ENCODE results near the gene ST6GALNAC1. TPM values are rescaled to one million over a fixed set of nuclear protein-coding genes. Genes with fewer than 3 reads are reported as not detected.

The ST6GALNAC1 gene
- polyA plus RNA-seq (2013, experiment 1 of 2): not detected
- not detected for polyA plus RNA-seq (2013, experiment 2 of 2)

- Histone ChIP-seq H2BK120ac (ENCODE audit: low read depth, low read length) (no peak within 1 kb of the TSS), H4K8ac (ENCODE audit: low read depth, low read length) (no peak within 1 kb of the TSS), H2AK5ac (ENCODE audit: low read depth, low read length) (no peak within 1 kb of the TSS), H3K4me2 (ENCODE audit: insufficient read depth, low read length, poor library complexity, severe bottlenecking) (no peak within 1 kb of the TSS), H2AFZ (ENCODE audit: low read length) (peak within 1 kb of the TSS; percentile 36), H3K23ac (ENCODE audit: low read depth, low read length, poor library complexity) (no peak within 1 kb of the TSS), H3K4me1 (ENCODE audit: control insufficient read depth in 2 of 2, insufficient read depth in 1 of 2, low read depth in 1 of 2, low read length in 2 of 2) (peaks cover 6 to 7% of the 10 kb centered on the region in 2 donors), H2BK12ac (ENCODE audit: low read length) (no peak within 1 kb of the TSS), H2BK5ac (ENCODE audit: low read length) (no peak within 1 kb of the TSS), H3K4ac (ENCODE audit: low read length) (no peak within 1 kb of the TSS), H3K27me3 (ENCODE audit: control insufficient read depth in 3 of 3, insufficient read depth in 3 of 3, low read depth in 1 of 3, low read length in 3 of 3) (peaks cover 0 to 3% (median 3%) of the 10 kb centered on the region in 3 experiments), H3K4me3 (ENCODE audit: low read length in 2 of 2) (no peak within 1 kb of the TSS), H3K79me1 (ENCODE audit: low read depth, low read length) (no peaks in the 10 kb centered on the region), H4K91ac (ENCODE audit: low read depth, low read length, poor library complexity) (no peak within 1 kb of the TSS), H3K14ac (ENCODE audit: low read length) (no peak within 1 kb of the TSS), H3K18ac (ENCODE audit: low read length) (no peak within 1 kb of the TSS), H2BK15ac (ENCODE audit: low read length) (no peak within 1 kb of the TSS), H3K9me3 (replicated peaks in 1 of 2; ENCODE audit: control insufficient read depth in 2 of 2, insufficient read depth in 1 of 2, low read depth in 1 of 2, low read length in 2 of 2) (peaks cover 0 to 9% of the 10 kb centered on the region in 2 donors), H3K9ac (ENCODE audit: low read depth, low read length, poor library complexity) (peak within 1 kb of the TSS; percentile 47), H3K36me3 (replicated peaks in 1 of 2; ENCODE audit: control insufficient read depth in 2 of 2, insufficient read depth in 2 of 2, low read length in 2 of 2) (no peaks in the 10 kb centered on the region), H3K27ac (replicated peaks; ENCODE audit: low read length) (no peak within 1 kb of the TSS)
- WGBS, 2 donors (ENCODE audit: extremely low coverage in 2 of 2, insufficient read length in 2 of 2, insufficient replicate concordance in 1 of 2): no CpG with 5 or more reads among the region's 7 CpGs
- DNase-seq (ENCODE audit: low spot score): no peak
Measured at GRCh38 chr17:76643553-76644148, at the start of gene ST6GALNAC1. Gene ST6GALNAC1, minus strand, starts transcription at chr17:76643757. Its CDS starts 119 bp downstream, at chr17:76643638.

- Histone ChIP-seq H3K14ac (ENCODE audit: low read length) (no peak overlapping the region), H2BK5ac (ENCODE audit: low read length) (no peak overlapping the region), H3K18ac (ENCODE audit: low read length) (no peak overlapping the region), H3K4me3 (ENCODE audit: low read length in 2 of 2) (no peak overlapping the region), H3K79me1 (ENCODE audit: low read depth, low read length) (peaks cover 2% of the 10 kb centered on the region), H3K23ac (ENCODE audit: low read depth, low read length, poor library complexity) (no peak overlapping the region), H2BK15ac (ENCODE audit: low read length) (peak overlapping the region; percentile 12), H3K4me2 (ENCODE audit: insufficient read depth, low read length, poor library complexity, severe bottlenecking) (no peak overlapping the region), H4K8ac (ENCODE audit: low read depth, low read length) (no peak overlapping the region), H3K36me3 (replicated peaks in 1 of 2; ENCODE audit: control insufficient read depth in 2 of 2, insufficient read depth in 2 of 2, low read length in 2 of 2) (no peaks in the 10 kb centered on the region), H3K4me1 (ENCODE audit: control insufficient read depth in 2 of 2, insufficient read depth in 1 of 2, low read depth in 1 of 2, low read length in 2 of 2) (peaks cover 15 to 20% of the 10 kb centered on the region in 2 donors), H3K27me3 (ENCODE audit: control insufficient read depth in 3 of 3, insufficient read depth in 3 of 3, low read depth in 1 of 3, low read length in 3 of 3) (no peaks in the 10 kb centered on the region), H3K9ac (ENCODE audit: low read depth, low read length, poor library complexity) (no peak overlapping the region), H2BK120ac (ENCODE audit: low read depth, low read length) (no peak overlapping the region), H4K91ac (ENCODE audit: low read depth, low read length, poor library complexity) (no peak overlapping the region), H2AK5ac (ENCODE audit: low read depth, low read length) (peak overlapping the region; percentile 21), H2BK12ac (ENCODE audit: low read length) (no peak overlapping the region), H2AFZ (ENCODE audit: low read length) (no peak overlapping the region), H3K4ac (ENCODE audit: low read length) (no peak overlapping the region), H3K27ac (replicated peaks; ENCODE audit: low read length) (no peak overlapping the region), H3K9me3 (replicated peaks in 1 of 2; ENCODE audit: control insufficient read depth in 2 of 2, insufficient read depth in 1 of 2, low read depth in 1 of 2, low read length in 2 of 2) (no peaks in the 10 kb centered on the region)
- WGBS, 2 donors (ENCODE audit: extremely low coverage in 2 of 2, insufficient read length in 2 of 2, insufficient replicate concordance in 1 of 2): no CpG with 5 or more reads among the region's 14 CpGs
- no peak for DNase-seq (ENCODE audit: low spot score)
Measured at GRCh38 chr17:76691379-76692191, 48.0 kb upstream of the ST6GALNAC1 start.

DNA sequence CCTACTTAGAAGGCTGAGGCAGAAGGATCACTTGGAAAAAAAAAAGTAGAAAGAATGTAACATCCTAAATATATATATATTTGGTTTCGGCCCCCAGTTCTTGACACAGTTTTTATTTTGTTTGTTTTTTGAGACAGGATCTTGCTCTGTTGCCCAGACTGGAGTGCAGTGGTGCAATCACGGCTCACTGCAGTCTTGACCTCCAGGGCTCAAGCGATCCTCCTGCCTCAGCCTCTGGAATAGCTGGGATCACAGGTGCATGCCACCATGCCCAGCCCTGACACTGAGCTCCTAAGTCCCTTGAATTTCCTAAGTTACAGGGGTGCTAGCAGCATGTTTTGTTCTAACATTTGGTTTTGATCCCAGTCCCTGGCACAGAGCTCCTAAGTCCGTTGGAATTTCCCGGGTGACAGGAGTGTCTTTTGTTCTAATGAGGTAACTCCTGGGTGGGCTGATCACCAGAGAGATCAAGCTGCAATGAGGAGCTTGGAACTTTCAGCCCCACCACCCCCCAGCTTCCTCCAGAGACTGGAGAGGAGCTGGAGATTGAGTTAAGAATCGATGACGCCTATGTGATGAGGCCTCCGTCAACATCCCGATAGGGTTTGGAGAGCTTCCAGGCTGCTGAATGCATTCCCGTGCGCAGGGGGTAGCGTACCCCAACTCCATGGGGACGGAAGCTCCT, 47.2 kb upstream of the ST6GALNAC1 start:
- no peak overlapping the region for H4K8ac ChIP-seq (ENCODE audit: low read depth, low read length)

GRCh38 chr17:76689859-76690258, 46.3 kb upstream of the ST6GALNAC1 start:
- Histone ChIP-seq H3K4me2 (ENCODE audit: insufficient read depth, low read length, poor library complexity, severe bottlenecking) (no peak overlapping the region), H3K9me3 (replicated peaks in 1 of 2; ENCODE audit: control insufficient read depth in 2 of 2, insufficient read depth in 1 of 2, low read depth in 1 of 2, low read length in 2 of 2) (no peaks in the 10 kb centered on the region), H3K36me3 (replicated peaks in 1 of 2; ENCODE audit: control insufficient read depth in 2 of 2, insufficient read depth in 2 of 2, low read length in 2 of 2) (no peaks in the 10 kb centered on the region), H3K27ac (replicated peaks; ENCODE audit: low read length) (no peak overlapping the region), H2AFZ (ENCODE audit: low read length) (no peak overlapping the region), H4K8ac (ENCODE audit: low read depth, low read length) (no peak overlapping the region), H3K9ac (ENCODE audit: low read depth, low read length, poor library complexity) (no peak overlapping the region), H3K4ac (ENCODE audit: low read length) (no peak overlapping the region), H2BK15ac (ENCODE audit: low read length) (no peak overlapping the region), H3K18ac (ENCODE audit: low read length) (no peak overlapping the region), H2BK12ac (ENCODE audit: low read length) (no peak overlapping the region), H3K4me1 (ENCODE audit: control insufficient read depth in 2 of 2, insufficient read depth in 1 of 2, low read depth in 1 of 2, low read length in 2 of 2) (peaks cover 13 to 15% of the 10 kb centered on the region in 2 donors), H3K14ac (ENCODE audit: low read length) (no peak overlapping the region), H3K79me1 (ENCODE audit: low read depth, low read length) (peaks cover 2% of the 10 kb centered on the region), H2BK5ac (ENCODE audit: low read length) (no peak overlapping the region), H2BK120ac (ENCODE audit: low read depth, low read length) (no peak overlapping the region), H3K4me3 (ENCODE audit: low read length in 2 of 2) (no peak overlapping the region), H4K91ac (ENCODE audit: low read depth, low read length, poor library complexity) (no peak overlapping the region), H3K23ac (ENCODE audit: low read depth, low read length, poor library complexity) (no peak overlapping the region), H2AK5ac (ENCODE audit: low read depth, low read length) (no peak overlapping the region), H3K27me3 (ENCODE audit: control insufficient read depth in 3 of 3, insufficient read depth in 3 of 3, low read depth in 1 of 3, low read length in 3 of 3) (no peaks in the 10 kb centered on the region)
- DNase-seq (ENCODE audit: low spot score): no peak
- no CpG with 5 or more reads among the region's 11 CpGs for WGBS, 2 donors (ENCODE audit: extremely low coverage in 2 of 2, insufficient read length in 2 of 2, insufficient replicate concordance in 1 of 2)

More for the DNA sequence above, 47.2 kb upstream of the ST6GALNAC1 start:
- Histone ChIP-seq H3K27me3 (ENCODE audit: control insufficient read depth in 3 of 3, insufficient read depth in 3 of 3, low read depth in 1 of 3, low read length in 3 of 3) (no peaks in the 10 kb centered on the region), H4K91ac (ENCODE audit: low read depth, low read length, poor library complexity) (no peak overlapping the region), H2BK120ac (ENCODE audit: low read depth, low read length) (no peak overlapping the region), H3K9ac (ENCODE audit: low read depth, low read length, poor library complexity) (no peak overlapping the region), H3K79me1 (ENCODE audit: low read depth, low read length) (peaks cover 2% of the 10 kb centered on the region), H3K14ac (ENCODE audit: low read length) (no peak overlapping the region), H3K4ac (ENCODE audit: low read length) (no peak overlapping the region), H2AK5ac (ENCODE audit: low read depth, low read length) (peak overlapping the region; percentile 21), H2AFZ (ENCODE audit: low read length) (no peak overlapping the region), H2BK12ac (ENCODE audit: low read length) (no peak overlapping the region), H3K23ac (ENCODE audit: low read depth, low read length, poor library complexity) (no peak overlapping the region), H2BK5ac (ENCODE audit: low read length) (no peak overlapping the region), H3K18ac (ENCODE audit: low read length) (no peak overlapping the region), H3K4me2 (ENCODE audit: insufficient read depth, low read length, poor library complexity, severe bottlenecking) (no peak overlapping the region), H2BK15ac (ENCODE audit: low read length) (peak overlapping the region; percentile 12), H3K27ac (replicated peaks; ENCODE audit: low read length) (no peak overlapping the region), H3K9me3 (replicated peaks in 1 of 2; ENCODE audit: control insufficient read depth in 2 of 2, insufficient read depth in 1 of 2, low read depth in 1 of 2, low read length in 2 of 2) (no peaks in the 10 kb centered on the region), H3K4me1 (ENCODE audit: control insufficient read depth in 2 of 2, insufficient read depth in 1 of 2, low read depth in 1 of 2, low read length in 2 of 2) (peaks cover 15 to 19% of the 10 kb centered on the region in 2 donors), H3K36me3 (replicated peaks in 1 of 2; ENCODE audit: control insufficient read depth in 2 of 2, insufficient read depth in 2 of 2, low read length in 2 of 2) (no peaks in the 10 kb centered on the region), H3K4me3 (ENCODE audit: low read length in 2 of 2) (no peak overlapping the region)
- WGBS, 2 donors (ENCODE audit: extremely low coverage in 2 of 2, insufficient read length in 2 of 2, insufficient replicate concordance in 1 of 2): no CpG with 5 or more reads among the region's 13 CpGs
- DNase-seq (ENCODE audit: low spot score): no peak

Data from neuronal stem cell (in vitro differentiated cells).